HepG2 (cell line): ENCODE results near the gene STEAP1B. TPM values are rescaled to one million over a fixed set of nuclear protein-coding genes. Genes with fewer than 3 reads are reported as not detected.

ENCODE experiments used
- HNRNPLL ChIP-seq: fragments of 200-400 bp; formaldehyde crosslinking; IDR thresholded peaks from 2 replicates; pipeline ENCODE4 v1.6.1; 2017; ENCODE audit warnings: mild to moderate bottlenecking, low read depth, low read length; ENCODE audit not compliant: poor library complexity, severe bottlenecking
- POLR2AphosphoS2 ChIP-seq: IDR thresholded peaks from 2 replicates; pipeline ENCODE4 v1.6.1; 2011; ENCODE audit warnings: low read depth, low read length, improper control_type of control experiment
- ZNF644 ChIP-seq: IDR thresholded peaks from 2 replicates; pipeline ENCODE4 v1.6.1; 2016; ENCODE audit warnings: low read depth
- polyA plus RNA-seq, 8 experiments: library from polyadenylated mRNA; depleted of rRNA in 3 of 8; stranded (reverse) in 7 of 8; unstranded in 1 of 8; fragments of >200 nt; fragmentation: Illumina TruSeq in 4 of 8; extraction: Trizol in 4 of 8; gene quantifications; 2 replicates each; pipeline versions ENCODE4 v1.2.1 to v1.2.3, GENCODE V29; 2011 to 2016; ENCODE audit warnings: low read depth in 4 of 8, missing spikeins in 1 of 8, mixed read lengths in 1 of 8; ENCODE audit not compliant: insufficient read depth in 1 of 8
- total RNA-seq, 5 experiments: library from RNA; depleted of rRNA; stranded (reverse); fragments of >200 nt; fragmentation: Illumina TruSeq; extraction: Trizol; gene quantifications; 2 replicates each; pipeline ENCODE4 v1.2.3, GENCODE V29; 2016; ENCODE audit warnings: low read depth in 1 of 5
- TF ChIP-seq, protein P1 (sequence below), 2 experiments: fragments of 450-650 bp in 1 of 2; sonication (generic) in 1 of 2; formaldehyde crosslinking in 1 of 2; IDR thresholded peaks; 2 replicates each; pipeline versions ENCODE4 v1.6.1 to v1.8.0; 2016 to 2022; ENCODE audit warnings: antibody characterized with exemption in 1 of 2, mild to moderate bottlenecking in 1 of 2, missing genetic modification reagents in 1 of 2
- TF ChIP-seq, protein P2 (sequence below): sonication (generic); formaldehyde crosslinking; conservative IDR thresholded peaks from 2 replicates; pipeline ENCODE4 v1.8.0; 2022; ENCODE audit warnings: low read depth, missing genetic modification reagents
- TF ChIP-seq, protein P3 (sequence below): fragments of 450-650 bp; IDR thresholded peaks from 2 replicates; pipeline ENCODE4 v1.6.1; 2017

STEAP1B gene
- total and polyA plus RNA-seq, 2 of the 13 experiments (the other 11 are each of a cell fraction or from before 2014, with no cell fraction given): not detected

DNA sequence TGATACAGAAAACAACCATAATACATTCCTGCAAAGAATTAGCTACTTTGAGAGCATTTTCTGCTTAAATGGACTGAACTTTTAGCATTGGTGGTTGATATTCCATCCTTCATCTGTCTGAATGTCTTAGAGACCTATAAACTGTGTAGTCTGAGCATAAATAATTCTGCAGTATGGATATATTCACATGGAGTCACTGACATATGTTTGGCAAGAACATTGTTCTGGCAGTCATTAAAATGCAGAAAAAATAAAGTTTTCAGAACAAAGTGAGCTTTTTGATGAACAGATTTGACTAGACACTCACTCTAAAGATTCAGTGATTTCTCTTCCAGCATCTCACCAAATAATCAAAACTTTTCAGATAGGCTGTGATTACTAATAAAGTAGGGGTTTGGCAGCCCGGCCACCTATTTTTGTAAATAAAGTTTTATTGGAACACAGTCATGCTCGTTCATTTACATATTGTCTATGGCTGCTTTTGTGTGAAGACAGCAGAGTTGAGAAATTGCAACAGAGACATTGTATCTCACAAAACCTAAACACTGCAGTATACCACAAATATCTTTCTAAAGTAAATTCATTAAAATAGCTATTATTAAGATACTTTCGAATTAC is 98.9 kb downstream of the STEAP1B start (continued):
- TF ChIP-seq, protein P1, sequence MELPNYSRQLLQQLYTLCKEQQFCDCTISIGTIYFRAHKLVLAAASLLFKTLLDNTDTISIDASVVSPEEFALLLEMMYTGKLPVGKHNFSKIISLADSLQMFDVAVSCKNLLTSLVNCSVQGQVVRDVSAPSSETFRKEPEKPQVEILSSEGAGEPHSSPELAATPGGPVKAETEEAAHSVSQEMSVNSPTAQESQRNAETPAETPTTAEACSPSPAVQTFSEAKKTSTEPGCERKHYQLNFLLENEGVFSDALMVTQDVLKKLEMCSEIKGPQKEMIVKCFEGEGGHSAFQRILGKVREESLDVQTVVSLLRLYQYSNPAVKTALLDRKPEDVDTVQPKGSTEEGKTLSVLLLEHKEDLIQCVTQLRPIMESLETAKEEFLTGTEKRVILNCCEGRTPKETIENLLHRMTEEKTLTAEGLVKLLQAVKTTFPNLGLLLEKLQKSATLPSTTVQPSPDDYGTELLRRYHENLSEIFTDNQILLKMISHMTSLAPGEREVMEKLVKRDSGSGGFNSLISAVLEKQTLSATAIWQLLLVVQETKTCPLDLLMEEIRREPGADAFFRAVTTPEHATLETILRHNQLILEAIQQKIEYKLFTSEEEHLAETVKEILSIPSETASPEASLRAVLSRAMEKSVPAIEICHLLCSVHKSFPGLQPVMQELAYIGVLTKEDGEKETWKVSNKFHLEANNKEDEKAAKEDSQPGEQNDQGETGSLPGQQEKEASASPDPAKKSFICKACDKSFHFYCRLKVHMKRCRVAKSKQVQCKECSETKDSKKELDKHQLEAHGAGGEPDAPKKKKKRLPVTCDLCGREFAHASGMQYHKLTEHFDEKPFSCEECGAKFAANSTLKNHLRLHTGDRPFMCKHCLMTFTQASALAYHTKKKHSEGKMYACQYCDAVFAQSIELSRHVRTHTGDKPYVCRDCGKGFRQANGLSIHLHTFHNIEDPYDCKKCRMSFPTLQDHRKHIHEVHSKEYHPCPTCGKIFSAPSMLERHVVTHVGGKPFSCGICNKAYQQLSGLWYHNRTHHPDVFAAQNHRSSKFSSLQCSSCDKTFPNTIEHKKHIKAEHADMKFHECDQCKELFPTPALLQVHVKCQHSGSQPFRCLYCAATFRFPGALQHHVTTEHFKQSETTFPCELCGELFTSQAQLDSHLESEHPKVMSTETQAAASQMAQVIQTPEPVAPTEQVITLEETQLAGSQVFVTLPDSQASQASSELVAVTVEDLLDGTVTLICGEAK (IDR thresholded peaks at IDR 0.05): peak; percentile 22; the same call in 1 of the 2 replicates
- TF ChIP-seq, protein P1 (CRISPR knock-in tag; IDR thresholded peaks at IDR 0.05): no peak; the same call in 1 of the 2 replicates
- TF ChIP-seq POLR2AphosphoS2: no peak
- TF ChIP-seq, protein P2, sequence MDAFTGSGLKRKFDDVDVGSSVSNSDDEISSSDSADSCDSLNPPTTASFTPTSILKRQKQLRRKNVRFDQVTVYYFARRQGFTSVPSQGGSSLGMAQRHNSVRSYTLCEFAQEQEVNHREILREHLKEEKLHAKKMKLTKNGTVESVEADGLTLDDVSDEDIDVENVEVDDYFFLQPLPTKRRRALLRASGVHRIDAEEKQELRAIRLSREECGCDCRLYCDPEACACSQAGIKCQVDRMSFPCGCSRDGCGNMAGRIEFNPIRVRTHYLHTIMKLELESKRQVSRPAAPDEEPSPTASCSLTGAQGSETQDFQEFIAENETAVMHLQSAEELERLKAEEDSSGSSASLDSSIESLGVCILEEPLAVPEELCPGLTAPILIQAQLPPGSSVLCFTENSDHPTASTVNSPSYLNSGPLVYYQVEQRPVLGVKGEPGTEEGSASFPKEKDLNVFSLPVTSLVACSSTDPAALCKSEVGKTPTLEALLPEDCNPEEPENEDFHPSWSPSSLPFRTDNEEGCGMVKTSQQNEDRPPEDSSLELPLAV (CRISPR knock-in tag): no peak
- TF ChIP-seq ZNF644 (CRISPR knock-in tag): no peak
- TF ChIP-seq, protein P3, sequence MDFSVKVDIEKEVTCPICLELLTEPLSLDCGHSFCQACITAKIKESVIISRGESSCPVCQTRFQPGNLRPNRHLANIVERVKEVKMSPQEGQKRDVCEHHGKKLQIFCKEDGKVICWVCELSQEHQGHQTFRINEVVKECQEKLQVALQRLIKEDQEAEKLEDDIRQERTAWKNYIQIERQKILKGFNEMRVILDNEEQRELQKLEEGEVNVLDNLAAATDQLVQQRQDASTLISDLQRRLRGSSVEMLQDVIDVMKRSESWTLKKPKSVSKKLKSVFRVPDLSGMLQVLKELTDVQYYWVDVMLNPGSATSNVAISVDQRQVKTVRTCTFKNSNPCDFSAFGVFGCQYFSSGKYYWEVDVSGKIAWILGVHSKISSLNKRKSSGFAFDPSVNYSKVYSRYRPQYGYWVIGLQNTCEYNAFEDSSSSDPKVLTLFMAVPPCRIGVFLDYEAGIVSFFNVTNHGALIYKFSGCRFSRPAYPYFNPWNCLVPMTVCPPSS: no peak
- TF ChIP-seq HNRNPLL: no peak
